Bronchial epithelial cell (primary cell): ENCODE results near the gene INO80. TPM values are rescaled to one million over a fixed set of nuclear protein-coding genes. Genes with fewer than 3 reads are reported as not detected.

ENCODE experiments used
- DNase-seq: peaks from one replicate; pipeline ENCODE4 v3.0.0-alpha.2; 2010; ENCODE audit warnings: low read depth
- FAIRE-seq: peaks from 2 replicates; lab custom pipeline; 2011; peaks lifted over from hg19 to GRCh38; lab: Jason Lieb, UNC
- H3K27me3 ChIP-seq: 2 replicates; pipeline ENCODE4 v1.5.1; 2011; ENCODE audit warnings: low read length; ENCODE audit not compliant: control insufficient read depth, insufficient read depth
- H3K36me3 ChIP-seq: 2 replicates; pipeline ENCODE4 v1.5.1; 2011; ENCODE audit warnings: low read length; ENCODE audit not compliant: control insufficient read depth, insufficient read depth
- H3K4me3 ChIP-seq: 2 replicates; pipeline ENCODE4 v1.5.1; 2011; ENCODE audit warnings: mild to moderate bottlenecking, low read depth, low read length, control low read depth
- total RNA-seq: library from RNA; depleted of rRNA; stranded (reverse); fragments of >200 nt; gene quantifications from 2 replicates; pipeline ENCODE4 v1.2.1, GENCODE V29; 2014
- TF ChIP-seq, protein P1 (sequence below): IDR thresholded peaks from 2 replicates; pipeline ENCODE4 v1.5.1; 2011; ENCODE audit warnings: mild to moderate bottlenecking, moderate library complexity, low read length, control low read depth, inconsistent platforms; ENCODE audit not compliant: insufficient read depth, severe bottlenecking

INO80 gene
- total RNA-seq, 1 donor from 2014 or later: 23.7 TPM

DNA sequence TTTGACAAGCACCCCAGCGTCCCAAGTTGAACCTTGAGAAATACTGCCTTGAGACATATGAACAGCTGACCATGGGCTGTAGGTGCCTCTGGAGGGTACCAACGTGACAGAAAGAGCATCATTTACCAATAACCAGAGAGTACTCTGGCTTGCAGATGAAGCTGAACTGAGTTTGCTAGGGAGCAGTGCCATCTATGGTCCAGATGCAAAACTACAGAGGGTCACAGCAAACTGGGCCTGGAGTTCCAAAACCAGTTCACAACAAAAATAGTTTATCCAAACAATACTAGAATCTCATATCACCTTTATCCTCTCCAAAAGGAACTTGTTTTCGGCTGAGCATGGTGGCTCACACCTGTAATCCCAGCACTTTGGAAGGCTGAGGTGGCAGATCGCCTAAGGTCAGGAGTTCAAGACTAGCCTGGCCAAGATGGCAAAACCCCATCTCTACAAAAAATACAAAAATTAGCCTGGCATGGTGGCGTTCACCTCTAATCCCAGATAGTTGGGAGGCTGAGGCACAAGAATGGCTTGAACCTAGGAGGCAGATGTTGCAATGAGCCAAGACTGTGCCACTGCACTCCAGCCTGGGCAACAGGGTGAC lies 93.5 kb downstream of the INO80 start:
- TF ChIP-seq, protein P1, sequence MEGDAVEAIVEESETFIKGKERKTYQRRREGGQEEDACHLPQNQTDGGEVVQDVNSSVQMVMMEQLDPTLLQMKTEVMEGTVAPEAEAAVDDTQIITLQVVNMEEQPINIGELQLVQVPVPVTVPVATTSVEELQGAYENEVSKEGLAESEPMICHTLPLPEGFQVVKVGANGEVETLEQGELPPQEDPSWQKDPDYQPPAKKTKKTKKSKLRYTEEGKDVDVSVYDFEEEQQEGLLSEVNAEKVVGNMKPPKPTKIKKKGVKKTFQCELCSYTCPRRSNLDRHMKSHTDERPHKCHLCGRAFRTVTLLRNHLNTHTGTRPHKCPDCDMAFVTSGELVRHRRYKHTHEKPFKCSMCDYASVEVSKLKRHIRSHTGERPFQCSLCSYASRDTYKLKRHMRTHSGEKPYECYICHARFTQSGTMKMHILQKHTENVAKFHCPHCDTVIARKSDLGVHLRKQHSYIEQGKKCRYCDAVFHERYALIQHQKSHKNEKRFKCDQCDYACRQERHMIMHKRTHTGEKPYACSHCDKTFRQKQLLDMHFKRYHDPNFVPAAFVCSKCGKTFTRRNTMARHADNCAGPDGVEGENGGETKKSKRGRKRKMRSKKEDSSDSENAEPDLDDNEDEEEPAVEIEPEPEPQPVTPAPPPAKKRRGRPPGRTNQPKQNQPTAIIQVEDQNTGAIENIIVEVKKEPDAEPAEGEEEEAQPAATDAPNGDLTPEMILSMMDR: peak; percentile 71
- no peaks in the 10 kb centered on the region for H3K27me3 ChIP-seq
- no peak for FAIRE-seq
- no peak overlapping the region for H3K4me3 ChIP-seq
- DNase-seq: peak; percentile 30
- H3K36me3 ChIP-seq: peaks cover 11% of the 10 kb centered on the region

DNA sequence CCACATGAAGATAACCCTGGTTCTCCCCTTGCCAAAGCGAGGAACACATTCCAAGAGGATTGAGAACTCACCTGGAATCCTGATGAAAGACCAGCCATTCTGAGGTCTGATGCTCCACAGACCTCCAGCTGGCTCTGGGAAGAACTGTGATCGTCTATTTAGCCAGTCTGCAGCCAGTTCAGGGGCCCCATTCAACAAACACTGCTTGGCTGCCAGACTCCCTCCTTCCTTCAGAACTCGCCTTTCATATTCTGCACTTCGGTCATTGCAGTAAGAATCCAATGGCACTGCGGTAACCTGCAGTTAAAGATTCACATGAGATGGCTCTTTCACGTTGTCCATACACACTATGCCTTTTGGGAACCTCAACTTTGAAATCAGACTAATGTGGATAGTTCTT lies 95.3 kb downstream of the INO80 start:
- TF ChIP-seq, protein P1: no peak
- Histone ChIP-seq H3K27me3 (no peaks in the 10 kb centered on the region), H3K36me3 (peaks cover 11% of the 10 kb centered on the region), H3K4me3 (no peak overlapping the region)
- DNase-seq: no peak
- no peak for FAIRE-seq

DNA sequence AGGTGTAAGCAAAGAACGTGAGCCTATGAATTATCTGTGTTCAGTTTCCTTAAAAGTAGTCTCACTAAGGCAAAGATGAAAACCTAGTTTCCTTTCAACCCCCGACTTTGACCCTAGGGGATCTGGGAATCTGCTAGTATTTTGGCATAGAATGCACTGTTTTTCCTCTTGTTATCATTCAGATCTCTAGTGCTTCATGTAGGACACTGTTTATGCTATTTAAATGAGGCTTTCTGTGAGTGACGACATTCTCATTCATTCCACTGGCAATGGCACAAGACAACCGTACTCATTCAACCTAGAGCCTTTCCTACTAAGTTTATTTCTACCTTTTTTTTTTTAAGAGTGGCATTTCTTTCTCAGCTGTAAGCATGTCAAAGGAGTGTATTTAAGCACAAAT lies 95.8 kb downstream of the INO80 start:
- Histone ChIP-seq H3K4me3 (no peak overlapping the region), H3K36me3 (peaks cover 11% of the 10 kb centered on the region), H3K27me3 (no peaks in the 10 kb centered on the region)
- TF ChIP-seq, protein P1: no peak
- DNase-seq (no peak), FAIRE-seq (no peak)

DNA sequence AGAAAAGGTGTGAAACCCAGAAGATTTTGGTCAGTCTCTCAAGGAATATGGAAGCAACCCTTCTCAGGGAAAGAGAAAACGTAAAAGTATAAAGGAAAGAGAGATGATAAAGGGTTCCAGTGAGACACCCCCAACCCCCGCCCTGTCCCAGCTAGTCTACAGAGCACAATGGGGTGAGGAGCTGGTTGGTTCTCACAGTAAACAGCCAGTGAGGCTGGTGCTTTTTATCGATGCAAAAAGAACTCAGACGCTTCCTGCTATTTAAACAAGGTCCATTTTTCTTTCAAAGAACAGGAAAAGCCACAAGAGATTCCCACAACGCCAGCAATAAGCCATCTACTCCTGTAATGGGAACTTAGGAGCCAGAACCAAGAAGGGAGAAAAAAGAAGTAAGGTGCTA lies 96.9 kb downstream of the INO80 start:
- DNase-seq (no peak), FAIRE-seq (no peak)
- H3K4me3 ChIP-seq: no peak overlapping the region
- H3K36me3 ChIP-seq: peaks cover 11% of the 10 kb centered on the region
- no peaks in the 10 kb centered on the region for H3K27me3 ChIP-seq
- TF ChIP-seq, protein P1: no peak

DNA sequence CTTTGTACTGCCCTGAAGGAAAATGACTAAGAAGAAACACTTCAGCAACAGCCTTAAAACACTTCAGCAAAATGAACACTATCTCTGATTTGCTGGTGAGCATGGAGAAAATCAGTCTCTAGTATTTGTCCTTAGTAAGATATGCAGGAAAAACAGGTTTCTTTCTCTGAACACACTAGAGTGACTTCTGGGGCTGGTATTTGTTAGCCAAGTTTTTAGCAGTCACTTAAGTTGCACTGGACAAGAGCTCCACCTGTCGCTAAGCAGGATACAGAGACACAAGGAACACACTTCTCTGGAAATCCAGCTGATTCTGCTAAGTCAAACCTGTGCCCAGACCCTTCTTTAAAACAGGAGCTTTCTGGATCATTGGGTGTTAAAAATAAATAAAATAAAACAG lies 97.5 kb downstream of the INO80 start:
- FAIRE-seq: no peak
- H3K36me3 ChIP-seq: peaks cover 11% of the 10 kb centered on the region
- peak; percentile 78 for DNase-seq
- TF ChIP-seq, protein P1: peak; percentile 60
- no peaks in the 10 kb centered on the region for H3K27me3 ChIP-seq
- no peak overlapping the region for H3K4me3 ChIP-seq

DNA sequence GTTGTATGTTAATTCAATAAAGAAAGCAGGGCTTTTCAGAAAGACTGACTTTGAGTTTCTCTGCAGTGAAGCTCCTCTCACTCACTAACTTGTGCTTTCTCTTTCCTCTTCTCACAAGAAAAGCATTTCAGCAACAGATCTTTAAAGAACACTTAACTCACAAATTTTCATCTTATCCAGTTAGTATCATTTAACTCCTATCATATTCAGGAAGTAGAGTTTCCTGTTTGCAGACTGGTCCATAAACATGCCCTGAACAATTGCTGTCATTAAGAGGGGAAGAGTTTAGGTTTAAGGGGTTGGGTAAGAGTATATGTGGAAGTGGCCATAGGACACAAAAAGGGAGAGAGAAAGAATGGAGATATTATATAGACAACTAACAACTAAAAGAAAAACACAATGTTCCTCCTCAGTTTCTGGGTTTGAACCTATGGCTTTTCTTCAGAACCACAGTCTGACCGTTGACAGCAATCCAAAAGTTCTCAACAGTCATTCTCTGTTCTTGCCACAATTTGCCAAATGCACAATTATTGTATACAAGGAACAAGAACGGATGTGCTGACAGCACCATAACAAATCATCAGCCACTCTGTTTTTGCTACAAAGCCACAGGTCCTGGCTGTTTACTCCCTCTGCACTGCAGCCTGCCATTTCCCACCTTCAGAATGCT lies 98.9 kb downstream of the INO80 start:
- Histone ChIP-seq H3K36me3 (peaks cover 11% of the 10 kb centered on the region), H3K27me3 (no peaks in the 10 kb centered on the region), H3K4me3 (no peak overlapping the region)
- no peak for FAIRE-seq
- TF ChIP-seq, protein P1: no peak
- no peak for DNase-seq
